HG03342 (cell line): ENCODE results near the gene NR1H3.
A peak's percentile ranks its signal among the peaks of the same experiment; 100 is the strongest.

ENCODE experiments used
- ATAC-seq: cut with Tn5 transposase; IDR thresholded peaks from one replicate; pipeline ENCODE4 v1.9.1; 2021; ENCODE audit warnings: mild to moderate bottlenecking, moderate library complexity; ENCODE audit not compliant: unreplicated experiment

The NR1H3 gene

GRCh38 chr11:47243454-47243853 lies 14.3 kb upstream of the NR1H3 start:
- ATAC-seq, result no peak

DNA sequence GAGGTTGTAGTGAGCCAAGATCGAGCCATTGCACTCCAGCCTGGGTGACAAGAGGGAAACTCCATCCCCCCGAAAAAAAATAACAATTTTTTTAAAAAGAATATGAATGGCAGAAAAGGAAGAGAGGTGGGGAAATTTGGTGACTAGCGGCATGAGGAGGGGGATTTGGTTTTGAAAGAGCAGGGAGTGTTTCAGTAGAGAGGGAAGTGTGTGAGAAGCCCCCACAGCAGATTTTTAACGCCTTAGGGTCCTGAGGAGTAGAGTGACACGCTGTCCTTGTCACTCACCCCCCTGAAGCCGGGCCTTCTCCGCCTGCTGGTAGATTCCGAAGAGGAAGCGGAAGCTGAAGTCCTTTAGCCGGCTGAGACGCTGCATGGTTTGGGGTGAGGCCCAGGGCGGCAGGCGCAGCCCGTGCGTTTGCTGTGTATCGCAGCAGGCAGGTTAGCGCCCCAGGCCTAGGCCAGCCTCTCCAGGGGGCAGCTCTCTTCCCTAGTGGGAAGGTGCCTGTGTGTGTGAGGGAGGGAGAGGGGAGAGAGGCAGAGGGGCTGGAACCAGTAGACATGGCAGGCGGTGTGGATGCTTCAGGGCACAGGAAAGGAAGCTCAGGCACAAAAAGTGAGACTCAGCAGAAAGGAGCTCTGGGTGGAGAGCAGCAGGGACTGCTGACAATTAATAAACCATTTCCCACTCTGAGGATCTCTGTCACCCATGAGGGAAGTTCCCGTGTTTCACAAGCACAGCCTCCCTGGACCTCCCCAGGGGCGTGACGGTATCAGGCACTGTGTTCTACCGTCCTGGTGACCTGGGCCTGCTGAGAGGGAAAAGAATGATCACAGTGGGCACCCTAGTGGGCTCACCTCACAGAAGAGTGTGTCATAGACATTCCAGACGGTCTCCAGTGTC lies 13.1 kb upstream of the NR1H3 start:
- ATAC-seq, result no peak

- no peak for ATAC-seq
These were observed 12.0 kb upstream of the NR1H3 start for GRCh38 chr11:47245611-47246357.

DNA sequence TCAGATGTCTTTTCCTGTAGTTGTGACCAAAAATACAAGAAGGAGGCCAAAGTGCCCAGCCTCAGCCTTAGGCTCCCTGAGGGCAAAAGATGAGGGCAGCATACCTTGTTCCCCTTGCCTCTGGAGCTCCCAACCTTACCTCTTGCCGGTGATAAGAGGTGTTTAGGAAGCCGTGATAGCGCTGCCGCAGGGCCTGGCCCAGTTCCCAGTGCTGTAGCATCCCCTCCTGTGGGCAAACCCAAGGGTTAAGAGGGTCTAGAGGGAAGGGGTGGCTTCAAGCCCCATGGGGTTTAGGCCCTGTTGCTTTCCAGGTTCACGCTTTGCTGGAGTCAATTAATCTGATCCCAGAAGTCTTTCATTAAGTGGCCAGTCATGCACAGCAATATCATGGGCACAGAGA lies 10.3 kb upstream of the NR1H3 start:
- ATAC-seq, result no peak

- ATAC-seq, result peak; percentile 25
These were observed 9.5 kb upstream of the NR1H3 start for GRCh38 chr11:47248304-47248663.

DNA sequence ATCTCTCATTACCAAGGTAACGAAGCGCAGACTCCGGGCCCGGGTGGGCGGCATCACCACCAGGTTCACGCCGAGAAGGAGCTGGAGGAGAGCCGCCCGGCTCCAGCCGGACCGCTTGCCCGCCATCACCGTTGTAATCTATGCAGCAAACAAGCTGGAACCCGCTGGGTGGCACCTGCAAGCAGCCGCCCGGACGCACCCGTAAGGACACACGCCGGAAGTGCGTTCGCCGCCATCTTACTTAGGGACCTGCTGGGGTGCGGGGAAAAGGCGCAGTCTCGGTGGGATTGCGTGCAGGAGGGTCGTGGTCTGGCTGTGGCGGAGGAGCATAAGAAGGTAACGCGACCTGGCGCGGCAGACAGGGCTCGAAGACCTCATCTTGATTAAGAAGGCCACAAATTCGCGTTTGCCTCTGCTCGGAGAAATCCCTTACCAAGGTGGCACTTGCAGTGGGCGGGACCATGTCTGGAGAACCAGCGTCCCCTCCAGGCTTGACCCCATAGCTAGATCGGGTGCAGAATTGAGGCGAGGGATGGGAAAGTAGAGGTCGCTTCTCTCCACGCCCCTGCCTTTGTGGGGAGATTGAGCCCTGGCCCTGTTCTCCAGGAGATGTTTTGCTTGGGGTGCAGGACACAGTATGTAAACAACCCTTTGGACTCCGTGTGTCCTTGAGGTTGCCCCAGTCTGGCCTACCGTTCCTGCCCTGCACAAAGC lies 9.0 kb upstream of the NR1H3 start, which contains the start of gene ACP2:
TSS of gene ACP2 (minus strand) at position 151 of the 714 bp plus-strand sequence. CDS start at position 126, 25 bp downstream.
- ATAC-seq, result peak; percentile 87

DNA sequence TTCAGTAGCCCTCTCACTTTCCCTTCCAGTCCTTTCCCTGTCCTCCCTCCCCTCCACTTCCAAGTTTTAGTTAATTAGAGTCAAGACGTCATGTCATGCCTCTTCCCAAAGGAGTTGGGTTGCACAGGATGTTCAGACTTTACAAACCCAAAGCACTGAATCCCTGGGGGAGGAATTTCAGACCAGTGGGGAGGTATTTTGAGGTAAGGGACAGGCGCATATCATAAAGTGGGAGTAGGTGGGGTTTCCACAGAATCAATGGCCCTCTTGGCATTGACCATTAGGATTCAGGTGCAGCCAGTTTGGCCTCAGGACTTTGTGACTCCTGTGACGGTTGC lies 8.4 kb upstream of the NR1H3 start:
- no peak for ATAC-seq

DNA sequence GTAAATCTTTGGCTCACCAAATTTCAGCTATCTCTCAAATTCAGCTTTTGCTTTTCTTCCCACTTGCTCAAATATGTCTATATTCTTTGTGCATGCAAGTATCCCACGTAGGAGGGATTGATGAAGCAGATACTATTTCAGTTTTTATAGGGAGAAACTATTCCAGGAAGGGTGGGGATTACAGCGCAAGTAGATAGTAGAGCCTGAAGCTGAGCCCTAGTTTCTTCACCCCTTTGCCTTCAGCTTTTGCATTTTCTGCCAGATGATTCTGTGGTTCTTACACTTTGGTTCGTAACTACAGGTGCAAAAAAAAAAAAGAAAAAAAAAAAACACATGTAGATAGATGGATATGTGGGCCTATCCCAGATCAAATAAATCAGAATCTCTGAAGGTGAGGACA lies 6.0 kb upstream of the NR1H3 start:
- no peak for ATAC-seq

DNA sequence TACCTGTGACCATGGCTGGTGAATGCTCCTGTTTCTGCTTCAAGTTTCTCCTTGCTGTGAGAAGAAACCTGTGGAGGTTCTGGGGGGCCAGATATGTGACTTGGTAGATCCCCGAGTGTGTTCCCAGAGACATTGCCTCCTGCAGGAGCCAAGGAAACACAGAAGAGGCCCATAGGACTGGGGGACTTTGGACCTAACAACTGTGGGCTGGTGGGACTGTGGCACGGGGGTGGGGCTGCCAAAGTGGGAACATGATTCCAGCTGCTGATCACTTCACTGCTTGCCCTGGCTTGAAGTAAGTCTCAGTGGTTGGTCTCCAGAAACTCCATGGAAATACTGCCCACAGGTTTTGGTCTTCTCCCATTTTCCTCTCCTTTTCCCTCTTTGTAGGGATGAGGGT lies 4.1 kb upstream of the NR1H3 start:
- no peak for ATAC-seq

DNA sequence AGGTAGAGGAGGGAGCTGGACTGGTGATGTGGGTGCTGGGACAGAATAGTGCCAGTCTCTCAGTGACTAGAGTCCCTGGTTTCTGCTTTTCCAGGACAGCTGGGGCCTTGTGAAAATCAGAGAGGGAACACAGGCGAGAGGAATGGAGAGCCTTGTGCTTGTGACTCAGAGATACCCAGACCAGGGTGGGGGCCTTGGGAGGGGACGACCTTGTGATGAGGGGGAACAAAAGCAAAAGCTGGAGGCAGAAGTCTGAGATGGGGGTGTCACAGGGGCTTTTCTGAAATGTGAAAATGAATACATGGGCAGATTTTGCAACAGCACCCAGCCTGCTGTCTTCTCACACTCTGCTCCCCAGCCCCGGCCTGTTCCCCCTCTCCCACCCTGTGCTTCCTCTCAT lies 3.4 kb upstream of the NR1H3 start:
- no peak for ATAC-seq

- no peak for ATAC-seq
These were observed 1.4 kb upstream of the NR1H3 start for GRCh38 chr11:47256374-47256773.

DNA sequence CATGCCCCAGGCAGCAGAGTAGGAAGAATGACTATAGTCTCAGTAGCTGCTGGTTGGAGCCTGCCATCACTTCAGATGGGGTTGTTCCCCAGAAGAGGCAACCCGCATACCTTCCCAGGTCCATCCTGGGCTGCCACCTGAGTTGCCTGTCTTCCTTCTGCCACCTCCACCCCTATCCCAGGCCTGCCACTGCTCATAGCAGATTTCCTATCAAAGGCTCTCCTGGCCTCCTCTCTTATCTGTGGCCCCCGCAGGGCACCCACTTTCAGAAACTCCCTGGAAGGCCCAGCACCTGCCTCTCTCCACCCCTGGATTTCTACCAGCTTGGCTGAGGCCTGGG lies 649 bp upstream of the NR1H3 start:
- ATAC-seq, result no peak

DNA sequence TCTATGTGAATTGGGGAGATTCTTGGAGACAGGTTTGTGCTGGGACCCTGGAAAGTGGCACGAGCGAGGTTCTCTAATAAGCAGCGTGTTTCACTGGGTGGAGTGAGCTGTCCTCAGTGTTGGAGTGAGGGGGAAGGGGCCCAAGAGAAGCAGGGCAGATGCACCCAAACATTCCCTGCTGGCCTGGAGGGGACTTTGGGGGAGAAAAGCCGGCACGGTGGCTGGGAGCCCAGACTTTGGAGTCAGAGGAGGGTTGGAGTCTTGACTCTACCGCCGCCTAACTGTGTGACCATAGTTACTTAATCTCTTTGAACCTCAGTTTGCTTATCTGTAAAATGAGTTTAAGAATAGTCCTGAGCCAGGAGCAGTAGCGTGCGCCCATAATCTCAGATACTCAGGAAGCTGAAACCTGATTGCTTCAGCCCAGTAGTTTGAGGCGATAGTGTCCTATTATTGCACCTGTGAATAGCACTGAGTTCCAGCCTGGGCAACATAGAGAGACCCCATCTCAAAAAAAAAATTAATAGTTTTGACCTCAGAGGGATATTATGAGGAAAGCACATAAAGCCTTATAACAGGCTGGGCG lies 614 bp downstream of the NR1H3 start:
- no peak for ATAC-seq

DNA sequence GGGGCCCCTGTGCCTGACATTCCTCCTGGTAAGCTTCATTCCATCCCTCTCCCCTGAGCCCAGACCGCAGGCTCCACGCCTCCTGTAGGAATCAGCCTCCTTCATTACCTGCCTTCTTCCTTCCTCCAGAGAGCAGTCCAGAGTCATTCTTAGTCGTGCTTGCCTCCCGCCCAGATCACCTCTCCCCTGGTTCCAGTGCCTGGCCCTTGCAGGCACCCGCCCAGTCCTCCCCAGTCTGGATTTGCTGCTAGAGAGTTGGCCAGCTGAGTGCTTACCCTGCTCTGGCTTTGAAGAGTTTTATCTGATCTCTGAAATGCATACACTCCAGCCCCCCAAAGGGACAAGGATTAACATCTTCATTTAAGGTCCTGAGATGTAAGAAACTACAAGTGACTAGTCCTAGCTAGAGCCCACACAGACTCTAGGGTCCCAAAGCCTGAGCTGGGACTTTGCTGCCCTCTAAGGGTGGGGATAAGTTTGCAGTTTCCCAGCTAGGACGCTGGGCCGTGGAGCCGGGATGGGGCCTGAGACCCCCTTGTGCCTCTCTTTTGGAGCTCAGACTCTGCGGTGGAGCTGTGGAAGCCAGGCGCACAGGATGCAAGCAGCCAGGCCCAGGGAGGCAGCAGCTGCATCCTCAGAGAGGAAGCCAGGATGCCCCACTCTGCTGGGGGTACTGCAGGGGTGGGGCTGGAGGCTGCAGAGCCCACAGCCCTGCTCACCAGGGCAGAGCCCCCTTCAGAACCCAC lies 1.6 kb downstream of the NR1H3 start:
- no peak for ATAC-seq

DNA sequence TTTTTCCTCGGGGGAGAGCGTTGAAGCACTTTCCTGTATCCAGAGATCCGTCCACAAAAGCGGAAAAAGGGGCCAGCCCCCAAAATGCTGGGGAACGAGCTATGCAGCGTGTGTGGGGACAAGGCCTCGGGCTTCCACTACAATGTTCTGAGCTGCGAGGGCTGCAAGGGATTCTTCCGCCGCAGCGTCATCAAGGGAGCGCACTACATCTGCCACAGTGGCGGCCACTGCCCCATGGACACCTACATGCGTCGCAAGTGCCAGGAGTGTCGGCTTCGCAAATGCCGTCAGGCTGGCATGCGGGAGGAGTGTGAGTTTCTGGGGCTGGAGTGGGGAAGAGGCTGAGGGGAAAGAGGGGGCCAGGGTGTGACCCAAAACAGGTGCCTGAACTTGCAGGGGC lies 2.6 kb downstream of the NR1H3 start:
- no peak for ATAC-seq

DNA sequence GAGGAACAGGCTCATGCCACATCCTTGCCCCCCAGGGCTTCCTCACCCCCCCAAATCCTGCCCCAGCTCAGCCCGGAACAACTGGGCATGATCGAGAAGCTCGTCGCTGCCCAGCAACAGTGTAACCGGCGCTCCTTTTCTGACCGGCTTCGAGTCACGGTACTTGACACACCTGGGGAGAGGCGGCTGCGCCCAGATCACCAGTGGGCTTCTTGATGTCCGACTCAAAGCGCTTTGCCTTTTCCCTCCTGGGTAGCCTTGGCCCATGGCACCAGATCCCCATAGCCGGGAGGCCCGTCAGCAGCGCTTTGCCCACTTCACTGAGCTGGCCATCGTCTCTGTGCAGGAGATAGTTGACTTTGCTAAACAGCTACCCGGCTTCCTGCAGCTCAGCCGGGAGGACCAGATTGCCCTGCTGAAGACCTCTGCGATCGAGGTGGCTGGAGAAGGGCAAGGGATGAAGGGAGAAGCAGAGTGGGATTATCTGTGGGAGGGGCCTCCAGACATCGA lies 3.5 kb downstream of the NR1H3 start:
- no peak for ATAC-seq

DNA sequence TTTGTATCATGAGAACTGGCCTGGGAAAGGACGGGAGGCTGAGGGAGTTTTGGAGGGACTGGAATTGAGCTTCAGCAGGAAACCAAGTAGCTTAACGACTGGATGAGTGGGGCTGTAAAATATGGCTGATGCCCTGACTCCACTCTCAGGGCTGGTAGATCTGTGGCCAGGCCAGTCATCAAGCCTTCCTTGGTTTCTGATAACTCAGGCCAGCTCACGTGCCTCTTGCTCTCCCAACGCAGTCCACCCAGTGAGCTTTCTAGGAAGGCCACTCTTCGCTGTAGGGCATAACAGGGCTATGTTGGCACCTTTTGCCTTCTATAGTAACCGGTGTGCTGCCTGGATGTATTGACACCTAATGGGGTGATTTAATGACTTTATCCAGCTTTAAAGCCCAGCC lies 6.3 kb downstream of the NR1H3 start:
- no peak for ATAC-seq

DNA sequence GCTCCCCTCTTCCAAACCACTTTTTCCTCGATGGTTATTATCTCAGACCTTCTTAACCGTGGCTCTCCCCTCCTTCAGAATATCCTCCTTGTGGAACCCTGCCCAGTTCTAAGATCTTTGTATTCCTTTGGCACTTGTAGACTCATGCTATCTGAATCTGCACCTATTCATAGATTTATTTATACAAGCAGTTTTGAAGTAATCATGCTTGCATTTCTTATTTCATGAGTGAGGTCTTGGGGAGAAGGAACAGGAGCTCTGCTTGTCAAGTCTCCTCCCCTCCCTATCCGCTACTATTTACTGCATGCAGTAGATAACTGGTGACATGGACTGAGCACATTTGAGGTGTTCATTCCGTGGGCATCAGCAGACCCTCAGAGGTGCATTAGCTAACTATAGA lies 6.7 kb downstream of the NR1H3 start:
- no peak for ATAC-seq

GRCh38 chr11:47267876-47268275 lies 10.1 kb downstream of the NR1H3 start:
- no peak for ATAC-seq

DNA sequence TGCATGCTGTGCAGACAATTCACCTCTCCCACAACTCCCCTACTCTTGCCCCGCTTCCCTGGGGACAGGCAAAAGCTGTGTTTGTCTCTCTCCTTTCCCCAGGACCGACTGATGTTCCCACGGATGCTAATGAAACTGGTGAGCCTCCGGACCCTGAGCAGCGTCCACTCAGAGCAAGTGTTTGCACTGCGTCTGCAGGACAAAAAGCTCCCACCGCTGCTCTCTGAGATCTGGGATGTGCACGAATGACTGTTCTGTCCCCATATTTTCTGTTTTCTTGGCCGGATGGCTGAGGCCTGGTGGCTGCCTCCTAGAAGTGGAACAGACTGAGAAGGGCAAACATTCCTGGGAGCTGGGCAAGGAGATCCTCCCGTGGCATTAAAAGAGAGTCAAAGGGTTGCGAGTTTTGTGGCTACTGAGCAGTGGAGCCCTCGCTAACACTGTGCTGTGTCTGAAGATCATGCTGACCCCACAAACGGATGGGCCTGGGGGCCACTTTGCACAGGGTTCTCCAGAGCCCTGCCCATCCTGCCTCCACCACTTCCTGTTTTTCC lies 10.7 kb downstream of the NR1H3 start:
- ATAC-seq, result no peak
